HEK293 (cell line): ENCODE measurements around the gene FBXO3.

Source experiments
- CTCF ChIA-PET: fragments of 350-600 bp; formaldehyde crosslinking; extraction: SDS; loops from one replicate; lab custom pipeline; 2021; ENCODE audit warnings: antibody characterized with exemption; lab: Yijun Ruan, JAX
- POLR2A ChIA-PET: fragments of 300-600 bp; formaldehyde crosslinking; extraction: SDS; loops from one replicate; lab custom pipeline; 2020; ENCODE audit warnings: antibody characterized with exemption, inconsistent platforms; lab: Yijun Ruan, JAX
- H3K27ac ChIP-seq: fragments of 200-500 bp; sonication (Bioruptor generic); 2 replicates; pipeline ENCODE4 v1.5.1; 2014; ENCODE audit warnings: low read depth, low read length, control low read depth, inconsistent platforms; ENCODE audit errors: extremely low read depth
- H3K36me3 ChIP-seq, 2 experiments: fragments of 200-500 bp in 1 of 2; sonication (Bioruptor generic) in 1 of 2; 1 replicate in 1 of 2; 2 replicates in 1 of 2; pipeline ENCODE4 v1.5.1; 2014 to 2017; ENCODE audit warnings: inconsistent platforms in 2 of 2, low read length in 2 of 2; ENCODE audit not compliant: control insufficient read depth in 2 of 2, insufficient read depth in 1 of 2
- H3K4me1 ChIP-seq: fragments of 200-500 bp; sonication (Bioruptor generic); 2 replicates; pipeline ENCODE4 v1.5.1; 2014; ENCODE audit warnings: mild to moderate bottlenecking, low read length, inconsistent platforms; ENCODE audit not compliant: control insufficient read depth, insufficient read depth
- H3K4me3 ChIP-seq: 2 replicates; pipeline ENCODE4 v1.5.1; 2011; ENCODE audit warnings: low read depth, mild to moderate bottlenecking, control low read depth, low read length, moderate library complexity
- H3K9me3 ChIP-seq: fragments of 200-500 bp; sonication (Bioruptor generic); 2 replicates; pipeline ENCODE4 v1.5.1; 2014; ENCODE audit warnings: low read depth, low read length, inconsistent platforms; ENCODE audit not compliant: control insufficient read depth, insufficient read depth
- KLF10 ChIP-seq: fragments of 450-650 bp; IDR thresholded peaks from 2 replicates; pipeline ENCODE4 v1.5.1; 2018; ENCODE audit warnings: missing biosample characterization, mild to moderate bottlenecking, missing genetic modification characterization
- KLF7 ChIP-seq: fragments of 450-650 bp; formaldehyde crosslinking; IDR thresholded peaks from 2 replicates; pipeline ENCODE4 v1.5.1; 2016; ENCODE audit warnings: missing biosample characterization, missing genetic modification characterization, borderline replicate concordance
- KLF8 ChIP-seq: fragments of 450-650 bp; formaldehyde crosslinking; IDR thresholded peaks from 2 replicates; pipeline ENCODE4 v1.5.1; 2016; ENCODE audit warnings: missing biosample characterization, missing genetic modification characterization
- OSR2 ChIP-seq: fragments of 450-650 bp; formaldehyde crosslinking; IDR thresholded peaks from 2 replicates; pipeline ENCODE4 v1.5.1; 2016; ENCODE audit warnings: missing biosample characterization, missing genetic modification characterization
- SALL2 ChIP-seq: fragments of 450-650 bp; formaldehyde crosslinking; IDR thresholded peaks from 2 replicates; pipeline ENCODE4 v1.5.0; 2017; ENCODE audit warnings: missing biosample characterization, mild to moderate bottlenecking, missing genetic modification characterization, borderline replicate concordance
- SCRT1 ChIP-seq: fragments of 450-650 bp; formaldehyde crosslinking; IDR thresholded peaks from 2 replicates; pipeline ENCODE4 v1.5.1; 2016; ENCODE audit warnings: missing biosample characterization, missing genetic modification characterization, borderline replicate concordance
- SCRT2 ChIP-seq: fragments of 450-650 bp; formaldehyde crosslinking; IDR thresholded peaks from 2 replicates; pipeline ENCODE4 v1.5.1; 2016; ENCODE audit warnings: missing biosample characterization, missing genetic modification characterization
- SP3 ChIP-seq: fragments of 450-650 bp; formaldehyde crosslinking; IDR thresholded peaks from 2 replicates; pipeline ENCODE4 v1.5.1; 2016; ENCODE audit warnings: missing biosample characterization, missing genetic modification characterization
- YY1 ChIP-seq: fragments of 450-650 bp; formaldehyde crosslinking; IDR thresholded peaks from 2 replicates; pipeline ENCODE4 v1.5.1; 2018; ENCODE audit warnings: missing biosample characterization, missing genetic modification characterization
- ZBTB21 ChIP-seq: fragments of 450-650 bp; formaldehyde crosslinking; IDR thresholded peaks from 2 replicates; pipeline ENCODE4 v1.5.1; 2017; ENCODE audit warnings: missing biosample characterization, missing genetic modification characterization
- ZEB2 ChIP-seq: fragments of 450-650 bp; formaldehyde crosslinking; IDR thresholded peaks from 2 replicates; pipeline ENCODE4 v1.5.1; 2016; ENCODE audit warnings: missing biosample characterization, missing genetic modification characterization
- ZNF112 ChIP-seq: fragments of 450-650 bp; formaldehyde crosslinking; IDR thresholded peaks from 2 replicates; pipeline ENCODE4 v1.5.0; 2017; ENCODE audit warnings: missing biosample characterization, missing genetic modification characterization
- ZNF132 ChIP-seq: fragments of 450-650 bp; formaldehyde crosslinking; IDR thresholded peaks from 2 replicates; pipeline ENCODE4 v1.5.1; 2017; ENCODE audit warnings: missing biosample characterization, missing genetic modification characterization, borderline replicate concordance
- ZNF133 ChIP-seq: fragments of 450-650 bp; formaldehyde crosslinking; IDR thresholded peaks from 2 replicates; pipeline ENCODE4 v1.5.1; 2016; ENCODE audit warnings: missing biosample characterization, missing genetic modification characterization
- ZNF202 ChIP-seq: fragments of 450-650 bp; formaldehyde crosslinking; IDR thresholded peaks from 2 replicates; pipeline ENCODE4 v1.5.1; 2016; ENCODE audit warnings: missing biosample characterization, missing genetic modification characterization, borderline replicate concordance
- ZNF23 ChIP-seq: fragments of 450-650 bp; formaldehyde crosslinking; IDR thresholded peaks from 2 replicates; pipeline ENCODE4 v1.5.1; 2016; ENCODE audit warnings: missing biosample characterization, missing genetic modification characterization, borderline replicate concordance
- ZNF248 ChIP-seq: fragments of 450-650 bp; formaldehyde crosslinking; IDR thresholded peaks from 2 replicates; pipeline ENCODE4 v1.5.1; 2017; ENCODE audit warnings: missing biosample characterization, missing genetic modification characterization
- ZNF391 ChIP-seq: fragments of 450-650 bp; formaldehyde crosslinking; IDR thresholded peaks from 2 replicates; pipeline ENCODE4 v1.5.1; 2016; ENCODE audit warnings: low read depth, missing biosample characterization, missing genetic modification characterization, borderline replicate concordance
- ZNF394 ChIP-seq: fragments of 450-650 bp; formaldehyde crosslinking; IDR thresholded peaks from 2 replicates; pipeline ENCODE4 v1.5.1; 2016; ENCODE audit warnings: missing biosample characterization, missing genetic modification characterization, mild to moderate bottlenecking, moderate library complexity, borderline replicate concordance
- ZNF530 ChIP-seq: fragments of 450-650 bp; formaldehyde crosslinking; IDR thresholded peaks from 2 replicates; pipeline ENCODE4 v1.5.1; 2016; ENCODE audit warnings: low read depth, missing biosample characterization, missing genetic modification characterization
- ZNF571 ChIP-seq: fragments of 450-650 bp; formaldehyde crosslinking; IDR thresholded peaks from 2 replicates; pipeline ENCODE4 v1.5.0; 2017; ENCODE audit warnings: missing biosample characterization, missing genetic modification characterization
- ZNF596 ChIP-seq: fragments of 450-650 bp; IDR thresholded peaks from 2 replicates; pipeline ENCODE4 v1.5.0; 2018; ENCODE audit warnings: missing biosample characterization, mild to moderate bottlenecking, missing genetic modification characterization, moderate library complexity
- ZNF600 ChIP-seq: fragments of 450-650 bp; formaldehyde crosslinking; IDR thresholded peaks from 2 replicates; pipeline ENCODE4 v1.5.1; 2016; ENCODE audit warnings: missing biosample characterization, missing genetic modification characterization
- ZNF670 ChIP-seq: fragments of 450-650 bp; formaldehyde crosslinking; IDR thresholded peaks from 2 replicates; pipeline ENCODE4 v1.5.1; 2016; ENCODE audit warnings: missing biosample characterization, missing genetic modification characterization, low read depth
- ZNF830 ChIP-seq: fragments of 450-650 bp; IDR thresholded peaks from 2 replicates; pipeline ENCODE4 v1.5.0; 2018; ENCODE audit warnings: missing biosample characterization, missing genetic modification characterization, low read depth, mild to moderate bottlenecking, moderate library complexity
- ZNF843 ChIP-seq: fragments of 450-650 bp; formaldehyde crosslinking; IDR thresholded peaks from 2 replicates; pipeline ENCODE4 v1.5.1; 2016; ENCODE audit warnings: missing biosample characterization, missing genetic modification characterization
- ZSCAN18 ChIP-seq: fragments of 450-650 bp; formaldehyde crosslinking; IDR thresholded peaks from 2 replicates; pipeline ENCODE4 v1.5.1; 2016; ENCODE audit warnings: missing biosample characterization, missing genetic modification characterization
- ZSCAN5A ChIP-seq: fragments of 450-650 bp; formaldehyde crosslinking; IDR thresholded peaks from 2 replicates; pipeline ENCODE4 v1.5.1; 2016; ENCODE audit warnings: missing biosample characterization, missing genetic modification characterization
- ZXDB ChIP-seq: fragments of 450-650 bp; formaldehyde crosslinking; IDR thresholded peaks from 2 replicates; pipeline ENCODE4 v1.5.1; 2016; ENCODE audit warnings: missing biosample characterization, missing genetic modification characterization
- TF ChIP-seq, protein P1 (sequence below): fragments of 450-650 bp; formaldehyde crosslinking; IDR thresholded peaks from 2 replicates; pipeline ENCODE4; 2016; ENCODE audit warnings: missing biosample characterization, missing genetic modification characterization

The FBXO3 gene

GRCh38 chr11:33725496-33725895 is 48.8 kb downstream of the FBXO3 start:
- H3K36me3 ChIP-seq = peaks cover 0 to 22% of the 10 kb centered on the region in 2 experiments; a peak in 1 of 3 replicates
- no peaks in the 10 kb centered on the region for H3K9me3 ChIP-seq
- TF ChIP-seq KLF7 (tag by site-specific recombination) (no peak), SCRT2 (tag by site-specific recombination) (no peak), ZNF248 (tag by site-specific recombination) (no peak), SP3 (tag by site-specific recombination) (no peak), ZNF112 (no peak), ZNF391 (tag by site-specific recombination) (no peak), SALL2 (tag by site-specific recombination) (no peak), ZNF394 (no peak), OSR2 (tag by site-specific recombination) (no peak), SCRT1 (tag by site-specific recombination) (no peak), ZNF596 (tag by site-specific recombination) (no peak), ZSCAN18 (tag by site-specific recombination) (no peak), ZEB2 (no peak), ZBTB21 (tag by site-specific recombination) (no peak), ZNF530 (tag by site-specific recombination) (no peak), ZNF23 (tag by site-specific recombination) (no peak), ZNF132 (no peak), ZNF600 (tag by site-specific recombination) (no peak), ZNF830 (tag by site-specific recombination) (no peak)
- TF ChIP-seq, protein P1, sequence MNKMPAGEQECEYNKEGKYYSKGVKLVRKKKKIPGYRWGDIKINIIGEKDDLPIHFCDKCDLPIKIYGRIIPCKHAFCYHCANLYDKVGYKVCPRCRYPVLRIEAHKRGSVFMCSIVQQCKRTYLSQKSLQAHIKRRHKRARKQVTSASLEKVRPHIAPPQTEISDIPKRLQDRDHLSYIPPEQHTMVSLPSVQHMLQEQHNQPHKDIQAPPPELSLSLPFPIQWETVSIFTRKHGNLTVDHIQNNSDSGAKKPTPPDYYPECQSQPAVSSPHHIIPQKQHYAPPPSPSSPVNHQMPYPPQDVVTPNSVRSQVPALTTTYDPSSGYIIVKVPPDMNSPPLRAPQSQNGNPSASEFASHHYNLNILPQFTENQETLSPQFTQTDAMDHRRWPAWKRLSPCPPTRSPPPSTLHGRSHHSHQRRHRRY (tag by site-specific recombination) = no peak
- H3K4me3 ChIP-seq = no peak overlapping the region
- H3K27ac ChIP-seq = no peak overlapping the region
- ChIA-PET POLR2A (interaction anchor here (2.5 kb wide), 1 partner anchor 11 kb away, joined by 15 read pairs; the partner anchor contains the start of gene CD59), CTCF (no interaction called here)
- peaks cover 4% of the 10 kb centered on the region for H3K4me1 ChIP-seq

- H3K4me1 ChIP-seq = peaks cover 4% of the 10 kb centered on the region
- TF ChIP-seq ZNF202 (tag by site-specific recombination) (no peak), KLF8 (tag by site-specific recombination) (no peak), ZNF843 (no peak), ZSCAN5A (tag by site-specific recombination) (no peak), ZNF670 (no peak), ZNF133 (tag by site-specific recombination) (no peak), YY1 (tag by site-specific recombination) (no peak), ZXDB (no peak), KLF10 (tag by site-specific recombination) (no peak), ZNF571 (tag by site-specific recombination) (no peak)
- TF ChIP-seq, protein P1 (tag by site-specific recombination) = no peak
- no peaks in the 10 kb centered on the region for H3K9me3 ChIP-seq
- peaks cover 0 to 29% of the 10 kb centered on the region in 2 experiments; a peak in 1 of 3 replicates for H3K36me3 ChIP-seq
- ChIA-PET POLR2A (interaction anchor here (0.5 to 2.5 kb wide), 2 partner anchors 12 to 16 kb away, joined by 4 to 15 read pairs; partner anchors contain the start of gene CD59), CTCF (no interaction called here)
- no peak overlapping the region for H3K4me3 ChIP-seq
- H3K27ac ChIP-seq = no peak overlapping the region
Measured at GRCh38 chr11:33724644-33725035, 49.7 kb downstream of the FBXO3 start.
